ENCODE results near the gene STK39. TPM values are rescaled to one million over a fixed set of nuclear protein-coding genes. Genes with fewer than 3 reads are reported as not detected.

The STK39 gene
- total RNA-seq, 2 experiments from 2014 or later, result 17.7 to 41.1 TPM

DNA sequence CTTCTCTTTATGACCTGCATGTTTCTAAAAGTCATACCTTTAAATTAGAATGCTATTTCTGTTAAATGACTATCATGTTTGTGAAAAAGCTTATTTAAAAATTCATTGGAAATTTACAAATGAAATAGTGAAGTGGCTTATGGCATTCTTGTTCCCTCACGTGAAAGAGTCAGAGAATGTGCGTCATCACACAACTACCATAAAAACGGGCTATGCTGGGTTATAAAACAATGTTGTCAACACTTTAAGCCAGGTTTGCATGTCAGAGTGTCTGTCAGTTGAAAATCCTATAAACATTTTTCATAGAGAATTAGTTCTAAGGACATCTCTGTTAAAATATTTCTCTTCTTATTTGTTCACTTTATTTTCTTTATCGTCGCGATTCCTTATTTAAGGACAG, 42.5 kb upstream of the STK39 start:
- Histone ChIP-seq H3K4me1 (ENCODE audit: insufficient read depth, low read length, poor library complexity, severe bottlenecking) (no peaks in the 10 kb centered on the region), H4K20me1 (ENCODE audit: insufficient read depth, low read length) (no peaks in the 10 kb centered on the region), H3K4me3 (ENCODE audit: low read depth, low read length, poor library complexity, severe bottlenecking) (no peak overlapping the region), H3K36me3 (ENCODE audit: insufficient read depth, low read length) (no peaks in the 10 kb centered on the region), H3K9me2 (ENCODE audit: insufficient read depth, low read length) (no peaks in the 10 kb centered on the region), H3K4me2 (ENCODE audit: low read length) (no peak overlapping the region), H3K79me2 (ENCODE audit: insufficient read depth, low read depth, low read length) (no peaks in the 10 kb centered on the region), H3K27ac (ENCODE audit: low read depth, low read length, poor library complexity, severe bottlenecking) (no peak overlapping the region), H2AFZ (ENCODE audit: low read length) (no peak overlapping the region), H3K9me3 (ENCODE audit: low read length) (no peaks in the 10 kb centered on the region)
- TF ChIP-seq EZH2phosphoT487 (IDR thresholded peaks at IDR 0.05; ENCODE audit: borderline replicate concordance, low read depth, low read length), result no peak
- TF ChIP-seq, protein P1, sequence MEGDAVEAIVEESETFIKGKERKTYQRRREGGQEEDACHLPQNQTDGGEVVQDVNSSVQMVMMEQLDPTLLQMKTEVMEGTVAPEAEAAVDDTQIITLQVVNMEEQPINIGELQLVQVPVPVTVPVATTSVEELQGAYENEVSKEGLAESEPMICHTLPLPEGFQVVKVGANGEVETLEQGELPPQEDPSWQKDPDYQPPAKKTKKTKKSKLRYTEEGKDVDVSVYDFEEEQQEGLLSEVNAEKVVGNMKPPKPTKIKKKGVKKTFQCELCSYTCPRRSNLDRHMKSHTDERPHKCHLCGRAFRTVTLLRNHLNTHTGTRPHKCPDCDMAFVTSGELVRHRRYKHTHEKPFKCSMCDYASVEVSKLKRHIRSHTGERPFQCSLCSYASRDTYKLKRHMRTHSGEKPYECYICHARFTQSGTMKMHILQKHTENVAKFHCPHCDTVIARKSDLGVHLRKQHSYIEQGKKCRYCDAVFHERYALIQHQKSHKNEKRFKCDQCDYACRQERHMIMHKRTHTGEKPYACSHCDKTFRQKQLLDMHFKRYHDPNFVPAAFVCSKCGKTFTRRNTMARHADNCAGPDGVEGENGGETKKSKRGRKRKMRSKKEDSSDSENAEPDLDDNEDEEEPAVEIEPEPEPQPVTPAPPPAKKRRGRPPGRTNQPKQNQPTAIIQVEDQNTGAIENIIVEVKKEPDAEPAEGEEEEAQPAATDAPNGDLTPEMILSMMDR (conservative IDR thresholded peaks at IDR 0.05; ENCODE audit: low read length), result no peak
- no peak for DNase-seq (ENCODE audit: low spot score)
- ChIA-PET CTCF (ENCODE audit: unreplicated experiment) (no interaction called here), POLR2A (interaction anchor here (0.6 to 0.7 kb wide), 4 partner anchors 8 to 243 kb away, joined by 3 to 5 read pairs (median 4); no protein-coding TSS in a partner anchor)
- intact Hi-C loops (cut with micrococcal nuclease; ENCODE audit: unreplicated experiment), result no loop called here
- BruUV-seq (replicated peaks), result no TSS peak

DNA sequence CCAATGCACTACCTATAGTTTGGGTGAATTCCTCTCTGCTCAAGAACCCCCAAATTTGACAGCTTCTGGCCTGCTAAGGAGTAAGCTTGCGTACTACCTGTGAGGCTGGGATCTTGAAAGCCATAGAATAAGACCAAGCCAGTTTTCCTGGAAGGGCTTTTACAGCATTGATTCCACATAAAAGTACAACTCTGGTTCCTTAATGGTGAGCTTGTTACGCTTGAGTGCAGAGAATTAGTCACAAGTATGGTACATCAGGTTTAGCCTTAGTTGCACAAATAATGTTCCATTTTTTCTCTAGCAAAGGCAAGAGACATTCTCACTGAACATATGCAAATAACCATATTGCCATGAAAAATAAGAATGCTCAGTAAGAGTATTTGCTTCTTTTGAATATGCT, 39.1 kb upstream of the STK39 start:
- no peak overlapping the region for H2AFZ ChIP-seq (ENCODE audit: low read length)
- H3K9me2 ChIP-seq (ENCODE audit: insufficient read depth, low read length), result no peaks in the 10 kb centered on the region
- no peak overlapping the region for H3K4me2 ChIP-seq (ENCODE audit: low read length)
- POLR2A ChIA-PET, result no interaction called here
- intact Hi-C loops (cut with micrococcal nuclease; ENCODE audit: unreplicated experiment), result no loop called here
- H3K4me1 ChIP-seq (ENCODE audit: insufficient read depth, low read length, poor library complexity, severe bottlenecking), result no peaks in the 10 kb centered on the region
- no peak overlapping the region for H3K4me3 ChIP-seq (ENCODE audit: low read depth, low read length, poor library complexity, severe bottlenecking)
- no peaks in the 10 kb centered on the region for H3K79me2 ChIP-seq (ENCODE audit: insufficient read depth, low read depth, low read length)
- H3K36me3 ChIP-seq (ENCODE audit: insufficient read depth, low read length), result no peaks in the 10 kb centered on the region
- no peak overlapping the region for H3K27ac ChIP-seq (ENCODE audit: low read depth, low read length, poor library complexity, severe bottlenecking)
- CTCF ChIA-PET (ENCODE audit: unreplicated experiment), result no interaction called here
- H4K20me1 ChIP-seq (ENCODE audit: insufficient read depth, low read length), result no peaks in the 10 kb centered on the region
- DNase-seq (ENCODE audit: low spot score), result no peak
- no peaks in the 10 kb centered on the region for H3K9me3 ChIP-seq (ENCODE audit: low read length)
- no TSS peak for BruUV-seq (replicated peaks)
- TF ChIP-seq, protein P1 (conservative IDR thresholded peaks at IDR 0.05; ENCODE audit: low read length), result no peak
- TF ChIP-seq EZH2phosphoT487 (IDR thresholded peaks at IDR 0.05; ENCODE audit: borderline replicate concordance, low read depth, low read length), result no peak

GRCh38 chr2:168278424-168278888, 31.1 kb upstream of the STK39 start:
- H2AFZ ChIP-seq (ENCODE audit: low read length), result no peak overlapping the region
- no peaks in the 10 kb centered on the region for H4K20me1 ChIP-seq (ENCODE audit: insufficient read depth, low read length)
- ChIA-PET POLR2A (interaction anchor here (1.5 kb wide), 1 partner anchor 13 kb away, joined by 5 read pairs; no protein-coding TSS in a partner anchor), CTCF (ENCODE audit: unreplicated experiment) (no interaction called here)
- no peaks in the 10 kb centered on the region for H3K9me3 ChIP-seq (ENCODE audit: low read length)
- H3K4me1 ChIP-seq (ENCODE audit: insufficient read depth, low read length, poor library complexity, severe bottlenecking), result no peaks in the 10 kb centered on the region
- H3K36me3 ChIP-seq (ENCODE audit: insufficient read depth, low read length), result no peaks in the 10 kb centered on the region
- H3K79me2 ChIP-seq (ENCODE audit: insufficient read depth, low read depth, low read length), result no peaks in the 10 kb centered on the region
- H3K27ac ChIP-seq (ENCODE audit: low read depth, low read length, poor library complexity, severe bottlenecking), result no peak overlapping the region
- DNase-seq (ENCODE audit: low spot score), result no peak
- no peaks in the 10 kb centered on the region for H3K9me2 ChIP-seq (ENCODE audit: insufficient read depth, low read length)
- H3K4me2 ChIP-seq (ENCODE audit: low read length), result no peak overlapping the region
- intact Hi-C loops (cut with micrococcal nuclease; ENCODE audit: unreplicated experiment), result no loop called here
- no TSS peak for BruUV-seq (replicated peaks)
- no peak for TF ChIP-seq EZH2phosphoT487 (IDR thresholded peaks at IDR 0.05; ENCODE audit: borderline replicate concordance, low read depth, low read length)
- TF ChIP-seq, protein P1 (conservative IDR thresholded peaks at IDR 0.05; ENCODE audit: low read length), result no peak
- no peak overlapping the region for H3K4me3 ChIP-seq (ENCODE audit: low read depth, low read length, poor library complexity, severe bottlenecking)
